Liver (tissue), 3 donors: ENCODE results near the gene TAS2R20.

ENCODE experiments used
- FOXA1 ChIP-seq: IDR thresholded peaks from 2 replicates; pipeline ENCODE4 v1.6.1; 2016; ENCODE audit warnings: antibody characterized with exemption
- GABPA ChIP-seq, 2 donors: IDR thresholded peaks in 1 of 2; conservative IDR thresholded peaks in 1 of 2; 2 replicates each; pipeline ENCODE4 v1.6.1; 2016; ENCODE audit warnings: antibody characterized with exemption in 2 of 2, mild to moderate bottlenecking in 1 of 2, moderate library complexity in 1 of 2
- HNF4A ChIP-seq, 2 donors: conservative IDR thresholded peaks; 2 replicates each; pipeline ENCODE4 v1.6.1; 2016; ENCODE audit warnings: antibody characterized with exemption in 2 of 2, mild to moderate bottlenecking in 2 of 2
- JUND ChIP-seq, 2 donors: IDR thresholded peaks; 2 replicates each; pipeline ENCODE4 v1.6.1; 2016; ENCODE audit warnings: antibody characterized with exemption in 2 of 2
- RAD21 ChIP-seq, 2 donors: IDR thresholded peaks; 2 replicates each; pipeline ENCODE4 v1.6.1; 2016; ENCODE audit warnings: antibody characterized with exemption in 2 of 2, mild to moderate bottlenecking in 2 of 2
- SP1 ChIP-seq: IDR thresholded peaks from 2 replicates; pipeline ENCODE4 v1.6.1; 2018; ENCODE audit warnings: antibody characterized with exemption, mild to moderate bottlenecking
- TAF1 ChIP-seq: conservative IDR thresholded peaks from 2 replicates; pipeline ENCODE4 v1.6.1; 2016; ENCODE audit warnings: antibody characterized with exemption, mild to moderate bottlenecking
- YY1 ChIP-seq: IDR thresholded peaks from 2 replicates; pipeline ENCODE4 v1.6.1; 2016; ENCODE audit warnings: antibody characterized with exemption, mild to moderate bottlenecking
- TF ChIP-seq, protein P1 (sequence below): fragments of 150-350 bp; IDR thresholded peaks from 2 replicates; pipeline ENCODE4 v1.5.1; 2017; ENCODE audit warnings: improper control_type of control experiment, low read depth, low read length; ENCODE audit not compliant: missing input control
- TF ChIP-seq, protein P2 (sequence below): IDR thresholded peaks from 2 replicates; pipeline ENCODE4 v1.6.1; 2016; ENCODE audit warnings: antibody characterized with exemption
- TF ChIP-seq, protein P3 (sequence below): IDR thresholded peaks from 2 replicates; pipeline ENCODE4 v1.6.1; 2016; ENCODE audit warnings: antibody characterized with exemption
- TF ChIP-seq, protein P4 (sequence below): IDR thresholded peaks from 2 replicates; pipeline ENCODE4 v1.6.1; 2016; ENCODE audit warnings: antibody characterized with exemption, mild to moderate bottlenecking
- donor health status: healthy.
- donor health status: healthy.

DNA sequence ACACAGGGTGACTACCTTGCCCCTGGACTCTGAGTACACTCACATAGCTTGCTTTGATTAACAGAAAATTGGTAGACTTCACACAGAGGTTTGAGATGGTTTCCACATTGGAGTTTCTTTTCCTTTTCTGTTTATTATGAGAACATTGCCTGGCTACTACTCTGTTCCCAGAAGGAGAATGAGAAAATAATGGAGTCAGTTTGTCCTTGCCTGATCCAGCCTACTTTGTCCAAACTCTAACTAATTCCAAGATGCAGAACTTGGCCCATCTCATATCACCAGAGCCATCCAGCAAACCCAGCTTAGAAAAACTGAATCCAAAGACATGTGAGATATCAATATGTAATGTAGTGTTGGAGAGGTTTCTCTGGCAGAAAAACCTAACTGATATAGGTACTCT is 31.8 kb downstream of the TAS2R20 start:
- TF ChIP-seq, protein P1, sequence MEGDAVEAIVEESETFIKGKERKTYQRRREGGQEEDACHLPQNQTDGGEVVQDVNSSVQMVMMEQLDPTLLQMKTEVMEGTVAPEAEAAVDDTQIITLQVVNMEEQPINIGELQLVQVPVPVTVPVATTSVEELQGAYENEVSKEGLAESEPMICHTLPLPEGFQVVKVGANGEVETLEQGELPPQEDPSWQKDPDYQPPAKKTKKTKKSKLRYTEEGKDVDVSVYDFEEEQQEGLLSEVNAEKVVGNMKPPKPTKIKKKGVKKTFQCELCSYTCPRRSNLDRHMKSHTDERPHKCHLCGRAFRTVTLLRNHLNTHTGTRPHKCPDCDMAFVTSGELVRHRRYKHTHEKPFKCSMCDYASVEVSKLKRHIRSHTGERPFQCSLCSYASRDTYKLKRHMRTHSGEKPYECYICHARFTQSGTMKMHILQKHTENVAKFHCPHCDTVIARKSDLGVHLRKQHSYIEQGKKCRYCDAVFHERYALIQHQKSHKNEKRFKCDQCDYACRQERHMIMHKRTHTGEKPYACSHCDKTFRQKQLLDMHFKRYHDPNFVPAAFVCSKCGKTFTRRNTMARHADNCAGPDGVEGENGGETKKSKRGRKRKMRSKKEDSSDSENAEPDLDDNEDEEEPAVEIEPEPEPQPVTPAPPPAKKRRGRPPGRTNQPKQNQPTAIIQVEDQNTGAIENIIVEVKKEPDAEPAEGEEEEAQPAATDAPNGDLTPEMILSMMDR = no peak
- TF ChIP-seq TAF1 (no peak), FOXA1 (no peak), JUND (IDR thresholded peaks at IDR 0.05) (no peak), RAD21 (IDR thresholded peaks at IDR 0.05) (no peak), SP1 (no peak), GABPA (IDR thresholded peaks at IDR 0.05 in 1 of 2, conservative IDR thresholded peaks at IDR 0.05 in 1 of 2) (no peak), HNF4A (conservative IDR thresholded peaks at IDR 0.05) (no peak), YY1 (no peak)
- TF ChIP-seq, protein P2, sequence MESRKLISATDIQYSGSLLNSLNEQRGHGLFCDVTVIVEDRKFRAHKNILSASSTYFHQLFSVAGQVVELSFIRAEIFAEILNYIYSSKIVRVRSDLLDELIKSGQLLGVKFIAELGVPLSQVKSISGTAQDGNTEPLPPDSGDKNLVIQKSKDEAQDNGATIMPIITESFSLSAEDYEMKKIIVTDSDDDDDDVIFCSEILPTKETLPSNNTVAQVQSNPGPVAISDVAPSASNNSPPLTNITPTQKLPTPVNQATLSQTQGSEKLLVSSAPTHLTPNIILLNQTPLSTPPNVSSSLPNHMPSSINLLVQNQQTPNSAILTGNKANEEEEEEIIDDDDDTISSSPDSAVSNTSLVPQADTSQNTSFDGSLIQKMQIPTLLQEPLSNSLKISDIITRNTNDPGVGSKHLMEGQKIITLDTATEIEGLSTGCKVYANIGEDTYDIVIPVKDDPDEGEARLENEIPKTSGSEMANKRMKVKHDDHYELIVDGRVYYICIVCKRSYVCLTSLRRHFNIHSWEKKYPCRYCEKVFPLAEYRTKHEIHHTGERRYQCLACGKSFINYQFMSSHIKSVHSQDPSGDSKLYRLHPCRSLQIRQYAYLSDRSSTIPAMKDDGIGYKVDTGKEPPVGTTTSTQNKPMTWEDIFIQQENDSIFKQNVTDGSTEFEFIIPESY = no peak
- TF ChIP-seq, protein P3, sequence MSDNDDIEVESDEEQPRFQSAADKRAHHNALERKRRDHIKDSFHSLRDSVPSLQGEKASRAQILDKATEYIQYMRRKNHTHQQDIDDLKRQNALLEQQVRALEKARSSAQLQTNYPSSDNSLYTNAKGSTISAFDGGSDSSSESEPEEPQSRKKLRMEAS = no peak
- TF ChIP-seq, protein P4, sequence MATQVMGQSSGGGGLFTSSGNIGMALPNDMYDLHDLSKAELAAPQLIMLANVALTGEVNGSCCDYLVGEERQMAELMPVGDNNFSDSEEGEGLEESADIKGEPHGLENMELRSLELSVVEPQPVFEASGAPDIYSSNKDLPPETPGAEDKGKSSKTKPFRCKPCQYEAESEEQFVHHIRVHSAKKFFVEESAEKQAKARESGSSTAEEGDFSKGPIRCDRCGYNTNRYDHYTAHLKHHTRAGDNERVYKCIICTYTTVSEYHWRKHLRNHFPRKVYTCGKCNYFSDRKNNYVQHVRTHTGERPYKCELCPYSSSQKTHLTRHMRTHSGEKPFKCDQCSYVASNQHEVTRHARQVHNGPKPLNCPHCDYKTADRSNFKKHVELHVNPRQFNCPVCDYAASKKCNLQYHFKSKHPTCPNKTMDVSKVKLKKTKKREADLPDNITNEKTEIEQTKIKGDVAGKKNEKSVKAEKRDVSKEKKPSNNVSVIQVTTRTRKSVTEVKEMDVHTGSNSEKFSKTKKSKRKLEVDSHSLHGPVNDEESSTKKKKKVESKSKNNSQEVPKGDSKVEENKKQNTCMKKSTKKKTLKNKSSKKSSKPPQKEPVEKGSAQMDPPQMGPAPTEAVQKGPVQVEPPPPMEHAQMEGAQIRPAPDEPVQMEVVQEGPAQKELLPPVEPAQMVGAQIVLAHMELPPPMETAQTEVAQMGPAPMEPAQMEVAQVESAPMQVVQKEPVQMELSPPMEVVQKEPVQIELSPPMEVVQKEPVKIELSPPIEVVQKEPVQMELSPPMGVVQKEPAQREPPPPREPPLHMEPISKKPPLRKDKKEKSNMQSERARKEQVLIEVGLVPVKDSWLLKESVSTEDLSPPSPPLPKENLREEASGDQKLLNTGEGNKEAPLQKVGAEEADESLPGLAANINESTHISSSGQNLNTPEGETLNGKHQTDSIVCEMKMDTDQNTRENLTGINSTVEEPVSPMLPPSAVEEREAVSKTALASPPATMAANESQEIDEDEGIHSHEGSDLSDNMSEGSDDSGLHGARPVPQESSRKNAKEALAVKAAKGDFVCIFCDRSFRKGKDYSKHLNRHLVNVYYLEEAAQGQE = no peak
